ENCODE data around the gene FARS2. TPM values are rescaled to one million over a fixed set of nuclear protein-coding genes. Genes with fewer than 3 reads are reported as not detected.

Gene FARS2
- total and polyA plus RNA-seq, 9 of the 15 experiments (the other 6 are each of a cell fraction or from before 2014, with no cell fraction given) = 16.5 to 62.2 (median 27.0) TPM

- Histone ChIP-seq H3K79me2 (ENCODE audit: control insufficient read depth, insufficient read depth, low read length) (no peaks in the 10 kb centered on the region), H3K4me3 (no peak overlapping the region), H4K20me1 (replicated peaks; ENCODE audit: control insufficient read depth, insufficient read depth, low read length) (no peaks in the 10 kb centered on the region), H3K9me3 (replicated peaks; ENCODE audit: control insufficient read depth, insufficient read depth, low read depth, low read length) (no peaks in the 10 kb centered on the region; the same call in 1 of the 2 replicates), H3K4me2 (ENCODE audit: insufficient read depth, low read length) (no peak overlapping the region), H3K27ac (ENCODE audit: extremely low read depth, low read depth, low read length) (no peak overlapping the region), H3K36me3 (ENCODE audit: control insufficient read depth, insufficient read depth, low read length) (no peaks in the 10 kb centered on the region), H3K4me1 (replicated peaks in 1 of 2; ENCODE audit: control insufficient read depth in 2 of 2, insufficient read depth in 2 of 2, low read length in 2 of 2) (no peaks in the 10 kb centered on the region), H2AFZ (ENCODE audit: low read depth, low read length) (no peak overlapping the region), H3K27me3 (ENCODE audit: control insufficient read depth in 2 of 2, insufficient read depth in 2 of 2, low read length in 2 of 2) (no peaks in the 10 kb centered on the region), H3K9ac (ENCODE audit: insufficient read depth in 1 of 2, low read depth in 2 of 2, low read length in 2 of 2) (no peak overlapping the region), H3K9me1 (ENCODE audit: control insufficient read depth, insufficient read depth, low read length) (no peaks in the 10 kb centered on the region)
- BruUV-seq (replicated peaks) = no TSS peak
- in situ Hi-C loops (cut with MboI) = no loop called here
- ChIA-PET CTCF (ENCODE audit: low intra/inter-chr PET ratio) (no interaction called here), POLR2A (interaction anchor here (1.2 kb wide), 1 partner anchor 19 kb away, joined by 3 read pairs; no protein-coding TSS in a partner anchor)
- no peak for ATAC-seq
- WGBS (ENCODE audit: insufficient coverage, low coverage, missing lambda C conversion rate) = 25% methylated on average over 3 of the region's 3 CpGs
- no peak for DNase-seq (ENCODE audit: extremely low read depth in 1 of 4, low spot score in 3 of 4)
- no peak for TF ChIP-seq JUN (IDR thresholded peaks at IDR 0.05; ENCODE audit: borderline replicate concordance, low read depth, low read length)
- no peak for TF ChIP-seq JUN (CRISPR knock-in tag; IDR thresholded peaks at IDR 0.05; ENCODE audit: borderline replicate concordance)
- peak; percentile 91 for TF ChIP-seq RBM25 (IDR thresholded peaks at IDR 0.05; ENCODE audit: low read depth, low read length, severe bottlenecking)
- no peak for TF ChIP-seq SAP30 (IDR thresholded peaks at IDR 0.05; ENCODE audit: borderline replicate concordance, insufficient read depth, low read depth, low read length, poor library complexity, severe bottlenecking)
- TF ChIP-seq SOX6 (IDR thresholded peaks at IDR 0.05) = no peak
- no peak for TF ChIP-seq ZNF699 (CRISPR knock-in tag; IDR thresholded peaks at IDR 0.05; ENCODE audit: insufficient replicate concordance)
- no peak for TF ChIP-seq TEAD1 (CRISPR knock-in tag; IDR thresholded peaks at IDR 0.05)
- no peak for TF ChIP-seq RBM14 (IDR thresholded peaks at IDR 0.05; ENCODE audit: borderline replicate concordance, insufficient read depth, low read depth, low read length)
- TF ChIP-seq GABPB1 (CRISPR knock-in tag; IDR thresholded peaks at IDR 0.05) = no peak
- no peak for TF ChIP-seq TRIM25 (IDR thresholded peaks at IDR 0.05; ENCODE audit: borderline replicate concordance)
- TF ChIP-seq ZNF76 (CRISPR knock-in tag; IDR thresholded peaks at IDR 0.05; ENCODE audit: borderline replicate concordance) = no peak
- no peak for TF ChIP-seq GTF2F1 (IDR thresholded peaks at IDR 0.05; ENCODE audit: low read depth, low read length)
- peak; percentile 57; the same call in 1 of the 2 replicates for TF ChIP-seq ADNP (tag; IDR thresholded peaks at IDR 0.05)
- FAIRE-seq = no peak
- intact Hi-C loops (cut with micrococcal nuclease) = no loop called here
Observed at GRCh38 chr6:5583528-5583927, 322.2 kb downstream of the FARS2 start.
